DND-41 (cell line): Measurements from ENCODE around the gene PTH2.

Experiments
- ATAC-seq: fragments of 200-7000 bp; cut with Tn5 transposase; 3 replicates; pipeline ENCODE4 v1.9.1; 2021; ENCODE audit warnings: low read depth; ENCODE audit not compliant: insufficient read depth
- DNase-seq: peaks from one replicate; pipeline ENCODE4 v3.0.0-alpha.2; 2020
- H2AFZ ChIP-seq: 2 replicates; pipeline ENCODE4 v1.6.0; 2012; ENCODE audit warnings: low read depth, low read length
- H3K27ac ChIP-seq: 2 replicates; pipeline ENCODE4 v1.5.1; 2012; ENCODE audit warnings: low read length, inconsistent platforms
- H3K27me3 ChIP-seq: fragments of 200-600 bp; sonication (generic); 2 replicates; pipeline ENCODE4 v1.6.0; 2012; ENCODE audit warnings: low read length, mild to moderate bottlenecking, inconsistent platforms; ENCODE audit not compliant: insufficient read depth, poor library complexity
- H3K36me3 ChIP-seq: 2 replicates; pipeline ENCODE4 v1.5.1; 2012; ENCODE audit warnings: low read length, inconsistent platforms; ENCODE audit not compliant: insufficient read depth
- H3K4me1 ChIP-seq: 2 replicates; pipeline ENCODE4 v1.5.1; 2012; ENCODE audit warnings: mild to moderate bottlenecking, low read length; ENCODE audit not compliant: insufficient read depth
- H3K4me2 ChIP-seq: 2 replicates; pipeline ENCODE4 v1.6.0; 2012; ENCODE audit warnings: mild to moderate bottlenecking, moderate library complexity, low read length, inconsistent platforms; ENCODE audit not compliant: insufficient read depth
- H3K4me3 ChIP-seq, 2 experiments: fragments of 200-600 bp in 1 of 2; shearing (Covaris generic) in 1 of 2; 2 replicates each; pipeline ENCODE4 v1.5.1; 2012 to 2016; ENCODE audit warnings: inconsistent platforms in 2 of 2, low read length in 2 of 2, mild to moderate bottlenecking in 2 of 2, low read depth in 1 of 2, moderate library complexity in 1 of 2
- H3K79me2 ChIP-seq: 2 replicates; pipeline ENCODE4 v1.6.0; 2012; ENCODE audit warnings: low read length, inconsistent platforms; ENCODE audit not compliant: insufficient read depth
- H3K9ac ChIP-seq: 2 replicates; pipeline ENCODE4 v1.6.0; 2012; ENCODE audit warnings: low read depth, mild to moderate bottlenecking, inconsistent platforms, low read length, moderate library complexity
- H3K9me3 ChIP-seq: 2 replicates; pipeline ENCODE4 v1.5.1; 2012; ENCODE audit warnings: low read length, moderate library complexity, mild to moderate bottlenecking, inconsistent platforms; ENCODE audit not compliant: insufficient read depth, severe bottlenecking
- H4K20me1 ChIP-seq: 2 replicates; pipeline ENCODE4 v1.6.0; 2012; ENCODE audit warnings: low read length; ENCODE audit not compliant: insufficient read depth
- CTCF ChIP-seq: IDR thresholded peaks from 2 replicates; pipeline ENCODE4 v1.5.1; 2012; ENCODE audit warnings: borderline replicate concordance, low read length, moderate library complexity, mild to moderate bottlenecking; ENCODE audit not compliant: poor library complexity, severe bottlenecking; ENCODE audit errors: extremely low read depth
- EZH2 ChIP-seq: IDR thresholded peaks from 3 replicates; pipeline ENCODE4 v1.6.1; 2012; ENCODE audit warnings: borderline replicate concordance, low read depth, mild to moderate bottlenecking, moderate library complexity, low read length, inconsistent platforms; ENCODE audit not compliant: severe bottlenecking

Gene PTH2

GRCh38 chr19:49430172-49430677 lies 7.0 kb upstream of the PTH2 start:
- Histone ChIP-seq H3K9ac (no peak overlapping the region), H2AFZ (no peak overlapping the region), H3K27me3 (no peaks in the 10 kb centered on the region), H3K27ac (no peak overlapping the region), H3K4me3 (no peak overlapping the region), H3K36me3 (no peaks in the 10 kb centered on the region), H3K79me2 (no peaks in the 10 kb centered on the region), H3K4me2 (no peak overlapping the region), H4K20me1 (no peaks in the 10 kb centered on the region), H3K4me1 (no peaks in the 10 kb centered on the region), H3K9me3 (no peaks in the 10 kb centered on the region)
- ATAC-seq (no peak), DNase-seq (no peak)
- TF ChIP-seq EZH2 = no peak
- TF ChIP-seq CTCF = no peak

- Histone ChIP-seq H3K79me2 (no peaks in the 10 kb centered on the region), H3K27me3 (no peaks in the 10 kb centered on the region), H3K4me3 (no peak overlapping the region), H3K4me1 (peaks cover 4% of the 10 kb centered on the region; the same call in 1 of the 2 replicates), H3K27ac (no peak overlapping the region), H3K9ac (no peak overlapping the region), H3K36me3 (no peaks in the 10 kb centered on the region), H3K9me3 (no peaks in the 10 kb centered on the region), H4K20me1 (no peaks in the 10 kb centered on the region), H3K4me2 (no peak overlapping the region), H2AFZ (no peak overlapping the region)
- DNase-seq = no peak
- no peak for ATAC-seq
- TF ChIP-seq CTCF = no peak
- no peak for TF ChIP-seq EZH2
These were observed 5.6 kb upstream of the PTH2 start for GRCh38 chr19:49428547-49429451.

GRCh38 chr19:49427855-49428546 lies 4.8 kb upstream of the PTH2 start:
- Histone ChIP-seq H3K4me3 (no peak overlapping the region), H3K9me3 (no peaks in the 10 kb centered on the region), H4K20me1 (no peaks in the 10 kb centered on the region), H3K79me2 (no peaks in the 10 kb centered on the region), H3K27me3 (no peaks in the 10 kb centered on the region), H3K4me2 (no peak overlapping the region), H3K4me1 (peaks cover 7% of the 10 kb centered on the region; the same call in 1 of the 2 replicates), H3K36me3 (no peaks in the 10 kb centered on the region), H3K27ac (no peak overlapping the region), H3K9ac (no peak overlapping the region), H2AFZ (no peak overlapping the region)
- no peak for DNase-seq
- no peak for ATAC-seq
- no peak for TF ChIP-seq EZH2
- TF ChIP-seq CTCF = no peak
